Dermis microvascular lymphatic vessel endothelial cell (primary cell): ENCODE data around the gene RCOR1. TPM values are rescaled to one million over a fixed set of nuclear protein-coding genes. Genes with fewer than 3 reads are reported as not detected.

ENCODE experiments used
- DNase-seq, 2 donors: peaks; one replicate each; pipeline versions ENCODE4 v3.0.0 to v3.0.0-alpha.2; 2010; ENCODE audit warnings: low read depth in 2 of 2
- total RNA-seq: library from RNA; depleted of rRNA; stranded (reverse); fragments of >200 nt; gene quantifications from 2 replicates; pipeline ENCODE4 v1.2.1, GENCODE V29; 2014

Gene RCOR1
- total RNA-seq, 1 donor from 2014 or later, result 11.4 TPM

DNA sequence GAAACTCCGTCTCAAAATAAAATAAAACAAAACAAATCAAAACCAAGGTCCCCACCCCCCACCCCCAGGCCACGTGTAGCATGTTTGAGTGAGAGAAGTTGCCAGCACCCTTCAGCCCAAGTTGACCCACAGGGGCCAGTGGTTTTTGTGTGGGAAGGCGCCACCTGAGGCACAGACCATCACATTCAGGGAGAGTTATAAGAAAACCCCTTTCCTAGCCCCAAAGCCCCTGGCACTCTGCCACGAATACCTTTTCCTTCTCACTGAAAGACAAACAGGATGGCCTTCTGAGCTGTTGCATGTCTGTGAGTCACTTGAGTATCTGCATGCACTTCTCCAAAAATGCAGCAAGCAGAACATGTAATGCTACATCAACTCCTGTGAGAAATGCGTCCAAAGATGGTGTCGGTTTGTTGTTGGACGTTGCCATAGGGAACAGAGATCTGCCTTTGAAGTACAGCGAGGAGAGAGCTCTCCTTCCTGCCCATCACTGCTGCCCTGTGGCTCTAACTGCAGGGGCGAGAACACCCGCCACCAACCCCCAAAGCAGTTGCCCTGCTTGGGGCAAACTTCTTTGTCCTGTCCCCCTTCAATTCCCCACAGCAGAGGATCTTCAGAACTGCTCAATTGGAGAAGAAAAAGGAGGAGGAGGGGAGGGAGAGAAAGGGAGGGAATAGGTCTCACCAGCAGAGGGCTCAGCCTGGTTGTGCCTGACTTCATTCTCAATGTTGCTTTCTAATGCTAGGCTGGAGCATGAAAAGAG lies 182.1 kb downstream of the RCOR1 start:
- peak; percentile 45 to 73 for DNase-seq

DNA sequence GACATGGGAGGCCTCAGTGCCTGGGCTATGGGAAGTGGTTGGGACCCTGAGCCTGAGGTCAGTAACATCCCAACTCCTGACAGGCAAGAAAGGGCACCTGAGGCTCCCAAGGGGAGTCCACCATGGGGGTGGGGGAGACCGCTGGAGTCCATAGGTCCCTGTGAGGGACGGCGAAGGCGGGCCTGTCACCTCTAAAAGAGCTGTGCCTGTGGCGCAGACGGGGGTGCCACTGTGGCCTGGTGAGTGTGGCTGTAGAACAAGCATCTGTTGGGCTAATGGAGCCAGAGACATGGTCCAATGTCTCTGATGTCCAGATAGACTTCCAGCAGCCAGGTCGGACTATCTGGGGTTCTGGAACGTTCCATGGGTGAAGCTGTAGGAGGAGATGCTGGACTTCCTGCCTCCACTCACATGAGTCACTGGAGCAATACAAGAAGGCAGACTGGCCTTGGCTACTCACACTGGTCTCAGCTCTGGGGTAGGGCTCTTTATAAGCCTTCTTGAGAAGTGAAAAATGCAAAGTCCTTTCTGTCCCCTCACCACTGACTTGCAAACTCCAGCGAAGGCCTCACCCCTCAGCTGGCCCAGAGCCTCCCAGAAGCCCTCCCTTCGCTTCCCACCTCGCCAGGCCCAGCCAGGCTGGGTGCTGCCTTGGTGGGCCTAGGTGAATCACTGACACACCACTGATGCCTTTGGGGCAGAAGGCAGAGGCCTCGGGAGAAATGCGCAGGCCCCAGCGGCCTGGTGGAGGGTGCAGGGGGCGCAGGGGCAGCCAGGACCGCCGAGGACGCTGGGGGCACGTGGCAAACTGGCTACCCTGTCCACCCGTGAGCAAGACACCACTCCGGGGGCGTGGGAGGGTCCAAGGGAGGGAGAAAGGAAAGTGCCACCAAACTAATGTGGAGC lies 183.7 kb downstream of the RCOR1 start:
- peak in 1 of 2 donors; percentile 60 for DNase-seq

DNA sequence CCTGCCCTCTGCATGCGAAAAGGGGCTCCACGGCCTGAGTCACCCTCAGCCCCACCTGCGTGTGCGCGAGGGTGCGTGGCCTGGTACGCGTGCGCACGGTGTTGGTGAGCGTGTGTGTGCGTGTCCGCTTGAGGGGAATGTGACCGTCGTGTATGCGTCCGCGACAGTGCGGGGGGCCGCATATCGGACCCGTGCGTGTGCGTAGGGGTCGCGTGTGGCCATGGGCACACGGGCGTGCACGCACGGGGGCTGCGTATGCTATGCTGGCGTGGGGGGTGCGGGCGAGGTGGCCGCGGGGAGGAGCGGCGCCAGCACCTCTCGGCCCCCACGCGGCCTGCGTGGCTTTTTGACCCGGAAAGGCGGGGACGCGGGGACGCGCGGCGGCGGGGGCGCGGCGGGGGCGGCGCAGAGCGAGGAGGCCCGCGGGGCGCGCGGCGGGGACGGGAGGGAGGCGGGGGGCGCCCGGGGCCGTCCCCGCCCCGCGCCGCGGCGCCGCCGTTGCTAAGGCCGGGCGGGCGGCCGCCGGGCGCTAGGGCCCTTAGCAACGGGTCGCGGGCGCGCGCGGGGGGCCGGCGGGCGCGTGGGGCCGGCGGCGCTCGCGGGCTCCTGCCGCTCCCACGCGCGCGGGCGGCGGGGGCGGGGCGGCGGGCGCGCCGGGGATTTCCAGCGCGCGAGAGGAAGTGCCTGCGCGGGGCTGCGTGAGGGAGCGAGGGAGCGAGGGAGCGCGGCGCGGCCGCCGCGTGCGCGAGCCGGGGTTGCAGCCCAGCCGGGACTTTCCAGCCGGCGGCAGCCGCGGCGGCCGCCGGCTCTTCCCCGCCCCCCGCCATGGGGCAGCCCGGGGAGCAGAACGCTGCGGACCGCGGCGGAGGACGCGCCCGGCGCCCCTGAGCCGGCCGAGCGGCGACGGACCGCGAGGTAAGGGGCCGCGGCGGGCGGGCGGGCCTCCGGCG lies 184.6 kb downstream of the RCOR1 start, which contains the start of gene TRAF3:
Gene TRAF3 (plus strand): TSS at position 689 of the 950 bp plus-strand sequence. CDS start 92,753 bp downstream, outside the sequence.
- peak in 1 of 2 donors; percentile 81 for DNase-seq

DNA sequence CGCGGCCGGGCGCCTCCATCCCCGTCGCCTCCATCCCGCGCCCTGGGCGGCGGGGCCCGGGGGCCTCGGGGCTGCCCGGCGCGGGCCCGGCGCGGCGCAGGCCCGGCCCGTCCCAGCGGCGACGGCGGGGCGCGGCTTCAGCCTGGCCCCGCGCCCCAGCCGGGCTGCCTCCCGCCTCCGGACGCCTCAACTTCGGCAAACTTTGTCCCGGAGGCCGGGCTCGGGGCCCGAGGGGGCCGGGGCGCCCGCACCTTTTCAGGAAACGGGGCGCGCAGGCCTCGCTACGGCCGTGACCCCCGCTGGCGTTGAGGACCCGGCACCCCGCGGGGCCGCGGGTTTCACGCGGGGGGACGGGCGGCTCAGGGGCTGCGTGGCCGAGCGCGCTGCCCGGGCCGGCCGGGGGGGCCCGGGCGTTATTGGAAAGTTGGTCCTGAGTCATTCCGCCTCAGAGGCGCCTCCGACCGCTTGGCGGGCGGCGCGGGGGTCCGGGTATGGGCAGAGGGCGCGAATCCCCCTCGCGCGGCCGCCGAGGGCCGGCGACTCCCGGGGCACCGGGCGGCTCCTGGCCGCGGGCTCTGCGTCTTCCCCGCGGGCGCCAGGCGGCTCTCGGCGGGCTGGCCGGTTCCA lies 185.4 kb downstream of the RCOR1 start:
- DNase-seq, result peak in 1 of 2 donors; percentile 21

DNA sequence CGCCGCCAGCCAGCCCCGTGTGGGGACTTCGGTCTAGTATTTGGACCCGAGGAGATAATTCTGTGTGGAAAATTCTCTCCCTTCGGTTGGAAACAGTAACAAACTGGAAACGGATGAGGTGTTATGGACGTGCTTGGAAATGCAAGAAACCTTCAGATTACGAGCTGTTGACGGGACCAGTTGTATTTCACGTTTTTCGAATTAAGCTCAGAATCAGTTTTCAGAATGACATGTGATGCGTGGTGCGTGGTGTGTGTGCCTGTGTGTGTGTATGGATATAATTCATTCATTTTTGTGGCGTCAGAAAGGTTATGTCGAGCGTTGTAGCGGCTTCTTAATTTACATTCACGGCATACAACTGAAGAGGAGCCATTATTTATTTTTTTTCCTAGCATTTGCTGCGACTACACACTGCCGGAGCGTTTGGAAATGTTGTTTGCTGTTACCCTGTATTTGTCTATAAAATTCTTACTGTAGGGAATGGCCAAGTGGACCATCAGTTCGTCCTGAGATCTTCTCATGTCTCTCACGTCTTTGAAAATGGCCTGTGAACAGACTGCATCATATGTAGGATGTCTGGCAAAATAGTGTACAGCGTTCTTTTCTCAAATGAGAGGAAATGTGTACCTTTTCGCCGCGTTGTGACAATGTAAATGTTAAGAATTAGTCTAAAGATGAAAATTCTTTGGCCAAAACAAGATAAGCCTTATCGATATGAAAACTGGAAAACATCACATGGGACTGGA lies 186.1 kb downstream of the RCOR1 start:
- DNase-seq, result peak in 1 of 2 donors; percentile 55

DNA sequence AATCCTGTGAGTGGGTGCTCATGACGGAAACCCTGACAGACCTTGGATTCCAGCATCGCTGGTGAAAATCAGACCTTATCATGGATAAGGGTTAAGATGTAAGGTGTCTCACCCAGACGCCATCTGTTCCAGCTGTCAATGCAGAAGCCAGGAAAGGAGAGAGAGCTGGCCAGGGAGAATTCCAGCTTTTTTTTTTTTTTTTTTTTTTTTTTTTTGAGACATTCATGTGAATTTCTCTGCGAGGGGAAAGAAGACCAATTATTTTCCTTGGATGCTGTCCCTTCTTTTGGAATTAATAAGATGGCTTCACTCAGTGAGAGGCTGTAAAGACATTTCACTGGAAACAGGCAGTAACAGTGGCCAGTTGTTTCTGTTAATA lies 186.6 kb downstream of the RCOR1 start:
- DNase-seq, result no peak

DNA sequence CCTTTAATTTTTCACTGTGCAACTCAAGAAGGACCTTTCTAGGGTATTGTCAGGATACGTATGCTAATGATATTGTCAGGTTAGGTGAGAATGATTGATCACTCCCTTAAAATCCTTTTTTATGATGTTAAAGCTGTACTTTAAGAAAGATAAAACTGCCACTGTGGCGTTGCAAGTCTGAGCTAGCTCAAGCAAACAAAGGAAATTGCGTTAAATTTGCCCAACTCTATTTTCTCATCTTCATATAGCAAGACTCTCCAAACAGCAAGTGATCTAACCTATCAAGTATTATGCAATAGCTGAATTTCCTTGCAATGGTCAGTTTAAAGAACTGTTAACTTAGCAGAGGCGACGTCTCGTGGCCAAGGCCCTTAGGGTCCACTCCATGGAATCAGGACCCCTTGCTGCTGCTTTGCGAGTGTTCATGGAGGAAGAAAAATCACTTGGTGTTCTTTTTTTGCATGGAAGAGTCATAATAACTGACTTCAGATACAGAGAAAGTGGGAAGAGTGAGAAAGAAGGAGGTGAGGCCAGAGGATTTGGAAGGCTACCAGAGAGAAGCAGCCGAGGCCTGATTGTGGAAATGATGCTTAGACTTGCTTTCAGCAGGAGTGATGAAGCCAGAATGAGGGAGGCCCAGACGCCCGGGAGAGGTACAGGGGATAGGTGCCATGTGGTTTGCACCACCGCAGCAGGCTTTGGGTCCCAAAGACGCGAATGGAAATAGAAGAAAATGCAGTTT lies 187.3 kb downstream of the RCOR1 start:
- DNase-seq, result no peak

Other genes with a start within 250 kb of the RCOR1 start
- gene CINP, start 229.8 kb upstream of the RCOR1 start, total RNA-seq, result 35.7 and 41.6 TPM in 2 replicates
- gene TECPR2, start 229.7 kb upstream of the RCOR1 start, total RNA-seq, result 6.2 and 13.7 TPM in 2 replicates
- gene ANKRD9, start 82.9 kb upstream of the RCOR1 start, total RNA-seq, result 3.7 and 8.3 TPM in 2 replicates
- gene TRAF3, start 184.8 kb downstream of the RCOR1 start, total RNA-seq, result 12.8 and 17.3 TPM in 2 replicates